Mononuclear cell (primary cell): ENCODE data around the gene GRB10. TPM values are rescaled to one million over a fixed set of nuclear protein-coding genes. Genes with fewer than 3 reads are reported as not detected.

Source experiments
- H3K27me3 ChIP-seq: 2 replicates; pipeline ENCODE4 v1.6.0; 2011; ENCODE audit warnings: low read length, control low read depth; ENCODE audit not compliant: insufficient read depth
- H3K4me1 ChIP-seq: 2 replicates; pipeline ENCODE4 v1.5.1; 2011; ENCODE audit warnings: mild to moderate bottlenecking, low read length, control low read depth; ENCODE audit not compliant: insufficient read depth
- H3K4me3 ChIP-seq: 2 replicates; pipeline ENCODE4 v1.5.1; 2011; ENCODE audit warnings: mild to moderate bottlenecking, low read length, moderate library complexity
- H3K9me3 ChIP-seq: 2 replicates; pipeline ENCODE4 v1.5.1; 2011; ENCODE audit warnings: low read depth, mild to moderate bottlenecking, control low read depth, low read length
- total RNA-seq: library from RNA; depleted of rRNA; stranded (reverse); fragments of >200 nt; gene quantifications from one replicate; pipeline ENCODE4 v1.2.3, GENCODE V29; 2012

GRB10 gene
- total RNA-seq: 3.7 TPM

GRCh38 chr7:50782375-50783208 lies at the start of gene GRB10:
TSS of gene GRB10 (minus strand) at chr7:50782896. CDS start at chr7:50732322, 50,574 bp downstream.
- Histone ChIP-seq H3K27me3 (peaks cover 14% of the 10 kb centered on the region), H3K4me3 (no peak within 1 kb of the TSS), H3K4me1 (no peaks in the 10 kb centered on the region), H3K9me3 (no peaks in the 10 kb centered on the region)

DNA sequence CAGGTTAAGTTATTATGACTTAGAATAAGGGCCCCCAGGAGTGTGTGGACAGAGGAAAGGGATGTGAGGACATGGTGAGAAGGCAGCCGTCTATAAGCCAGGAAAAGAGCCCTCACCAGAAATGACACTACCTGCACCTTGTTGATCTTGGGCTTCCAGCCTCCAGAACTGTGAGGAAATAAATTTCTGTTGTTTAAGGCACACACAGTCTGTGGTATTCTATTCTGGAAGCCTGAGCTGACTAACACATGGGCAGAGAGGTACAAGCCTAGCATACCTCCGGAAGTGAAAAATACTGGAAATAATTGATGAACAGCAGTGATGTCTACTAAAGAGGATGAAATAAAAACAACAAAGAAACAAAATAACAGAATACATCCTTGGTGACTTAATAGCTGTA lies 46.1 kb upstream of the GRB10 start:
- no peaks in the 10 kb centered on the region for H3K4me1 ChIP-seq
- no peaks in the 10 kb centered on the region for H3K9me3 ChIP-seq
- H3K4me3 ChIP-seq: no peak overlapping the region
- H3K27me3 ChIP-seq: no peaks in the 10 kb centered on the region

DNA sequence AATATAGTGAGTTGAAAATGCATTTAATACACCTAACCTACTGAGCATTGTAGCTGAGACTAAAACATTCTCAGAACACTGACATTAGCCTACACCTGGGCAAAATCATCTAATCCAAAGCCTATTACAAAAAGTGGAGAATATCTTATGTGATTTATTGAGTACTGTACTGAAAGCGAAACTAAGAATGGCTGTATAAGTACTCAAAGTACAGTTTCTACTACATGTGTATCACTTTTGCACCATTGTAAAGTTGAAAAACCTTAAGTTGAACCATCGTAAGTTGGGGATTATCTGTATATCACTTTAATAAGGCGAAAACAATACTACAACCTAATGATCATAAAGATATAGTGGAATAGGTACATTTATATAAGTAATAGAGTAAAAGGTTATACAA lies 45.4 kb upstream of the GRB10 start:
- no peaks in the 10 kb centered on the region for H3K9me3 ChIP-seq
- no peak overlapping the region for H3K4me3 ChIP-seq
- H3K4me1 ChIP-seq: no peaks in the 10 kb centered on the region
- no peaks in the 10 kb centered on the region for H3K27me3 ChIP-seq

DNA sequence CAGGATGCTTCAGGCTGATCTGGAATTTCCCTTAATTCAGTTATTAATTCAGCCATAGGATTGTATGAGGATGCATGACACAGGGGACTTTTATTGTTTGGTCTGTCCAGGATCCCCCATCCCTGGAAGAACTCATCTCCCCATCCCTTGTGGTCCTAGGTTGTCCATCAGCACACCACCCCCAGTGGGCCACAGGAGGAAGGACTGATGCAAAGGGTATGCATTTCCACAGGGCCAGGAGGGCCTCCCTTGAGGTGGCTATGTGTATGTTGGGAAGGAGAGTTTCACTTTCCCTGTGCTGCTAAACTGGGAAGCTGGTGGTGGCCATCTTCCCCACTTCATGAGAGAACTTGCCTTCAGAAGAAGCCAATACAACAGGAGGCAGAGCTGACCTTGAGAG lies 44.6 kb upstream of the GRB10 start:
- Histone ChIP-seq H3K9me3 (no peaks in the 10 kb centered on the region), H3K4me3 (no peak overlapping the region), H3K27me3 (no peaks in the 10 kb centered on the region), H3K4me1 (no peaks in the 10 kb centered on the region)

- Histone ChIP-seq H3K9me3 (no peaks in the 10 kb centered on the region), H3K4me1 (no peaks in the 10 kb centered on the region), H3K4me3 (no peak overlapping the region), H3K27me3 (no peaks in the 10 kb centered on the region)
These were observed 43.9 kb upstream of the GRB10 start for GRCh38 chr7:50826371-50827172.

GRCh38 chr7:50825465-50825864 lies 42.8 kb upstream of the GRB10 start:
- Histone ChIP-seq H3K27me3 (no peaks in the 10 kb centered on the region), H3K4me1 (no peaks in the 10 kb centered on the region)

GRCh38 chr7:50824882-50825281 lies 42.2 kb upstream of the GRB10 start:
- Histone ChIP-seq H3K9me3 (no peaks in the 10 kb centered on the region), H3K4me1 (no peaks in the 10 kb centered on the region), H3K4me3 (no peak overlapping the region), H3K27me3 (no peaks in the 10 kb centered on the region)

More at GRCh38 chr7:50825465-50825864, 42.8 kb upstream of the GRB10 start:
- Histone ChIP-seq H3K4me3 (no peak overlapping the region), H3K9me3 (no peaks in the 10 kb centered on the region)

GRCh38 chr7:50822706-50823105 lies 40.0 kb upstream of the GRB10 start:
- Histone ChIP-seq H3K27me3 (no peaks in the 10 kb centered on the region), H3K4me1 (no peaks in the 10 kb centered on the region), H3K4me3 (no peak overlapping the region), H3K9me3 (no peaks in the 10 kb centered on the region)

DNA sequence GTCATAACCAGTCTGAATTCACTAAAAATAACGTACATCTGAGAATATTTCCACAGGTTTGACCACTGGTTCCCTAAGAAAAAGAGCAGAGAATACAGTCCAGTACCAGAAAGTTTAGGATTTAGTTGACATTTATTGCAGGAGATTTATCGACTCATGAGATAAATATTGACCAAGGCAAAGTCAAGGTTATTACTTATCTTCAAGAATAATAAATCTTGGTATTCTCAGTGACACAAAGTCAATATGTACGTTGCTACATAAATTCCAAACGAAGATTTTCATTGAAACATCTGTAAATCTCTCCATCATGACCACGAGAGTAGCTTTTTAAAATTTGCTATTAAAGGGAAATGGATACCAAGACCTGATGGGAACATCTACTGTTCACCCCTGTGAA lies 39.4 kb upstream of the GRB10 start:
- no peak overlapping the region for H3K4me3 ChIP-seq
- no peaks in the 10 kb centered on the region for H3K4me1 ChIP-seq
- no peaks in the 10 kb centered on the region for H3K9me3 ChIP-seq
- no peaks in the 10 kb centered on the region for H3K27me3 ChIP-seq

GRCh38 chr7:50821457-50822008 lies 38.8 kb upstream of the GRB10 start:
- H3K27me3 ChIP-seq: no peaks in the 10 kb centered on the region
- no peak overlapping the region for H3K4me3 ChIP-seq
- no peaks in the 10 kb centered on the region for H3K4me1 ChIP-seq
- H3K9me3 ChIP-seq: no peaks in the 10 kb centered on the region

- no peaks in the 10 kb centered on the region for H3K4me1 ChIP-seq
- H3K4me3 ChIP-seq: no peak overlapping the region
- H3K9me3 ChIP-seq: no peaks in the 10 kb centered on the region
- no peaks in the 10 kb centered on the region for H3K27me3 ChIP-seq
These were observed 35.6 kb upstream of the GRB10 start for GRCh38 chr7:50818324-50818723.

GRCh38 chr7:50817561-50817960 lies 34.9 kb upstream of the GRB10 start:
- H3K27me3 ChIP-seq: no peaks in the 10 kb centered on the region
- H3K9me3 ChIP-seq: no peaks in the 10 kb centered on the region

GRCh38 chr7:50815138-50815537 lies 32.4 kb upstream of the GRB10 start:
- no peaks in the 10 kb centered on the region for H3K27me3 ChIP-seq
- H3K4me1 ChIP-seq: no peaks in the 10 kb centered on the region
- H3K4me3 ChIP-seq: no peak overlapping the region
- no peaks in the 10 kb centered on the region for H3K9me3 ChIP-seq

More at GRCh38 chr7:50817561-50817960, 34.9 kb upstream of the GRB10 start:
- no peaks in the 10 kb centered on the region for H3K4me1 ChIP-seq
- no peak overlapping the region for H3K4me3 ChIP-seq

- H3K4me3 ChIP-seq: no peak overlapping the region
- no peaks in the 10 kb centered on the region for H3K4me1 ChIP-seq
- H3K27me3 ChIP-seq: no peaks in the 10 kb centered on the region
- no peaks in the 10 kb centered on the region for H3K9me3 ChIP-seq
These were observed 31.5 kb upstream of the GRB10 start for GRCh38 chr7:50814166-50814565.

GRCh38 chr7:50812841-50813475 lies 30.3 kb upstream of the GRB10 start:
- Histone ChIP-seq H3K4me3 (no peak overlapping the region), H3K9me3 (no peaks in the 10 kb centered on the region), H3K27me3 (no peaks in the 10 kb centered on the region), H3K4me1 (no peaks in the 10 kb centered on the region)
